Measurements from ENCODE around the gene CFAP206.
A peak's percentile ranks its signal among the peaks of the same experiment; 100 is the strongest.
"Not testable (repeated sequence)": the region's sequence is repeated elsewhere in the genome, so short reads cannot be mapped to it uniquely, and the experiment has no call there.

CFAP206 gene

GRCh38 chr6:87421576-87421975 is 13.8 kb downstream of the CFAP206 start:
- DNase-seq: no peak

DNA sequence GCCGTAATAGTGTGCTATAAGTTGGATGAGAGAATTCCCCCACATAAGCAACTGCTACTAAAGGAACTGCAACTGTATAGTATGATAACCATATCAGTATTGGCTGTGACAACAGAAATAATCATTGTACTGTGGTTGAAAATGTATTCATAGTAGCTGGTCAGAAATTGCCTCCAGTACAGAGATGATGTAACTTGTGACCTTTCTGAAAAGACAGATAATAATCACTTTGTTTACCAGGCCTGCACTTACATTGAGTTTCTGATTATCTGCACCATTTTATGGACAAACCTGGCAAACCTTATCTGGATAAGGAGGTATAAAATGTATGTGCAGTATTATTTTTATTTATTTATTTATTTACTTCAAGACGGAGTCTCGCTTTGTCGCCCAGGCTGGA is 19.0 kb downstream of the CFAP206 start:
- DNase-seq: no peak

GRCh38 chr6:87430499-87430898 is 22.7 kb downstream of the CFAP206 start:
- DNase-seq: no peak

GRCh38 chr6:87431263-87431662 is 23.5 kb downstream of the CFAP206 start:
- no peak for DNase-seq

DNA sequence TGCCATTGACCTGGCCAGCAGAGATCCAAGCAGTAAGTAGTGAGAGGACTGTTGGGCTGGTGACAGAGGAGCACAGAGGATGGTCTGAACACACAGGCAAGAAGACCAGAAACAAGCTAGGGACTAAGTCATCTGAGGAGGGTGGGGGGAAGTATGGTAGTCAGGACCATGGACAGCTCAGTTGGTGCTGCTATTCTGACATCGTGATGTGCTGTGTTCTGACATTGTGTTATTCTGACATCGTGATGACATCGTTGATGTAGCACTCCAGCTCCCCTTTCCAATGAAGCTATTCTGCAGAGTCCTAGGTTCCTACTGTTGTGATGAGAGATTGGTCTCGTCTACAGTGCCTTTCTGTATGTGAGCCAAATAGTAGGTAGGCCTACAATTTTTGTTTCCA is 28.7 kb downstream of the CFAP206 start:
- no peak for DNase-seq

DNA sequence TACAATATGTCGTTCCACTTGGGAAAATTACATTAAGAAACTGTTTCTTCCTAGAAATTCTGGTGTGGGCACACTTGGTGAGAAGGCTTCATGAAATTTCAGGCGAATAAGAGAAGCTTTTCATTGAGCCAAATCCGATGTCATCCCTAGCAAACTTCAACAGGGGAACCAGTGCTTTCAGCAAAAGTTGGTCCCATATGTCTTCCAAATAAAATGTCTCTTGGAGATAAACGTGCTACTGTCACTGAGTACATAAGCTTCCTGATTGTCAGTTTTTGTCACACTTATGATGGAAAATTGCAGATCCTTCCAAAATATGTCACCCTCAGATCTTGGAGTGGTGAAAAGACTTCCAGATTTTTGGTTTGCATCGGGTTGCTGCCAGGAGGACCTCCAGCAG is 33.9 kb downstream of the CFAP206 start:
- no peak for DNase-seq

DNA sequence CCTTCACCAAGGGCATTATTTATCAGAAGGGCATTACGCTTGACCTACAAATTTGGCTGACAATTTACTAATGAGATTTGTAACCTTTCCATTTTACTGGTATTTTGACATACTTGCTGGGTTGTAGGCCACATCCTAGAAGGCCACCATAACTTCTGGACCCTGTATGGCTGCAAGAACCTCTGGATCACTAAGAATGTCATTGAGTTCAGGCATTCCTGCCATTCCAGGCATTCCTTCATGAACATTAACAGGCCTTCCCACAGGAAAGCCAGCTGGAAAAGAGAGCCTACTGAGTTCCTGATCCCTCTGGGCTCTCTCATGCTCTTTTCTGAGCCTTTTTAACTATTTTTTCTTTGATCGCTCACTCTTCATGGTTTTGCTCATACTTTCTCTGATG is 36.6 kb downstream of the CFAP206 start:
- no peak for DNase-seq

GRCh38 chr6:87465051-87465450 is 57.3 kb downstream of the CFAP206 start:
- DNase-seq: no peak

DNA sequence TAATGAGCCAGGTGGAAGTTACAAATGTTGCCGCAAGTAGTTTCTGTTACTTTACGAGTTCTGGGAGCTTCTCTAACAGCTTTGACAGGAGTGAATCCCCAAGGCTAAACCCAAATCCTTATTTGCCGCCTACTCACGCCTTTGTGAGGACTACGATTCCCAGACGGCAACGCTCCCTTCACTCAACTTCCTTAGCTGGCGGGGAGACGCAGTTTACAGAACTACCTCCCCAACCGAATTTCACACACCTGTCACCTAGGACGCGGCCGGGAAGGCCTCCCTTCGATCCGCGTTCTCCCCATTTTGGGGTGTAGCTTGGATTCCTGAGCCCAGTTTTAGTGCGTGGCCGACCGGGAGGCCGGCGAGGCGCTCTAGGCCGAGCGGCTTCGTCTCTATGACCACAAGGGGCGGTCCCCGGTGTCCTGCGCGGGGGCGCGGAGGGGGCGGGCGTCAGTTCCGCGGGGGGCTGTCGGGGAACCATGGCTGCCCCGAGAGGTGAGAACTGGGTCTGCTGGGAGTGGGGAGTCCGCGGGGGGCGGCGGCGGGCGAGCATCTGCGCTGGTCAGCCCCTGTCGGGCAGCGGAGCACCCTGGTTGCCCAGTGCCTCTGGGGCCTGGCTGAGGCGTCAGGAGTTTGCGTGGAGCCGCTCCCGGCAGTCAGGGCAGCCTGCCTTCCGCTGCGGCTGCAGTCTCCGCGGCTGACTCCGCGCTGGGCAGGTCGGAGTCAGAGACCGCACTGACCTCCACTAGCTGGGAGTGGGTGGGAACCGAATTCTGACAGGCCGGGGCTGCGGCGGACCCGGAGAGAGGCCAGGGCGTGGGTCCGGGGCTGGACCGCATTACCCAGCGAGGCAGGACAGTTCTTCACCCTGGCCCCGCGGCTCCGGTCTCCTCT is 65.0 kb downstream of the CFAP206 start, which contains the start of gene SLC35A1:
SLC35A1 (plus strand) TSS at position 450 of the 894 bp plus-strand sequence; CDS start at position 480, 30 bp downstream.
- DNase-seq: peak; percentile 85

DNA sequence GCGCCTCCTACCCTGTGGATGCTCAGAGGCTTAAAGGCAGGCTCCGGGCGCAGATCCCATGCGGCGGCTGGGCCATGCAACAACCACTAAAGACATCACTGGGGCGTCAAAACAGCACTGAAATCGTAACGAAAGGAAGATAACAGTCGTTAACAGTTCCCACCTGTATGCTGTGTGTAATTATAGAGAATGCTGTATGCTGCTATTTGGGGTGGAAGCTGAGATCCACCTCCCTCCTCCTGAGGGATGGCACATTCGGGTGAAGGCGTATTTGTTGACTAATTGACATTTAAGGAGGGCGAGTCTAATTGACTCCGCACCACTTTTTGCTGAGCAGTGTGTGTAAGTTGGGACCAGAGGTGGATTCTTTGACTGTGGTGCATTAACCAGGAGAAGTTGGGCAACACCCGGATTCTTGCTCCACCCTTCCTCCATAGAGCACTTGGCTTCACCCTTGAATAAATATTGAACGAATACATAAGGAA is 65.7 kb downstream of the CFAP206 start:
- DNase-seq: no peak

- no peak for DNase-seq
Measured at GRCh38 chr6:87481931-87482330, 74.2 kb downstream of the CFAP206 start.

DNA sequence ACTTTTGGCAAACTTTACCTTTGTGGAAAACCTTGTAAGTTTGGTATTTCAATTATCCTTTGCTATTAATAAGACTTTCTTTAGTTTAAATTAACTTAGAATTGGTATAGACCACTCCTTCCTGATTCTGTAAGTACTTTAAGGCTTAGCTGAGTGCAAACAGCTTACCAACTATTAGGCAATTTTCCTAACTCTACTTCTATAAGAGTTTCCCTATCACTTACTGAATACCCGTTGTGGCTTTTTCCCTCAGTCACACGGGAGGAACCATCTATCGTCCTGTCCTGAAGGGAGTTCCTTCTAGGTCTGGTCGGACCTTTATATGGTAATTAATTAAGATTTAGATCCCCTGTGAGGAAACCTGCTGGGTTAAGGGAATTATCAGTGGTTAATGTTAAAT is 74.6 kb downstream of the CFAP206 start:
- DNase-seq: no peak

DNA sequence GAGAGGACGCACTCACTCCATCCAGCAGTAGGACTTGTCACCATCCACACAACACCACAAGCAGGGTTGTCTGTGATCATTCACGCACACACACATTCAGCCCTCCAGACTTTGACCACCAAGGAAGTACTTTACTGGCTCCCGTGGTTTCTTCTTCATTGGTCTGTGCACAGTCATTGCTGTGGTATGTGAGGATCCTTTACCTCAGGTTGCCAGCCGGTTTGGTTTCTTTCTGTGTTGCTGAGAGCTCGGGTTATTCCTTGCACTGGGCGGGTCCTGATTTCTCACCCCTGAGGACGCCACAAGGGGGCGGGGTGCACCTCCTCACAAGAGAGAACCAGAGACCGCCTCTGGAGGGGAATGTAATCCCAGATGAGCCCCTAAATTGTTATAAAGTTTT is 76.2 kb downstream of the CFAP206 start:
- no peak for DNase-seq

DNA sequence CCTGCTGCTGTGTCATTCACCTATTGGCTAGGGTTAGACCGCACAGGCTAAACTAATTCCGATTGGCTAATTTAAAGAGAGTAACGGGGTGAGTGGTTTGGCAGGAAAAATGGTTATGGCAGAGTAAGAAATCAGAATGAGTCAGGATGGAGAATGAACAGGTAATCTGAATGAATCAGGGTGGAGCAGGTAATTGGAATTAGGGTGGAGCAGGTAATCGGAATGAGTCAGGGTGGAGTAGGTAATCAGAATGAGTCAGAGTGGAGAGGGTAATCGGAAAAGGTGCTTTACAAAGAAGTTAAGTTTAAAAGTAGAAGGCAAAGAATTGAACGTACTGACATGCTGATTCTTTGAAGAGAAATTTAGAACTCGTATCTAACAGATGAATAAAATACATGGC is 76.7 kb downstream of the CFAP206 start:
- DNase-seq: no peak

DNA sequence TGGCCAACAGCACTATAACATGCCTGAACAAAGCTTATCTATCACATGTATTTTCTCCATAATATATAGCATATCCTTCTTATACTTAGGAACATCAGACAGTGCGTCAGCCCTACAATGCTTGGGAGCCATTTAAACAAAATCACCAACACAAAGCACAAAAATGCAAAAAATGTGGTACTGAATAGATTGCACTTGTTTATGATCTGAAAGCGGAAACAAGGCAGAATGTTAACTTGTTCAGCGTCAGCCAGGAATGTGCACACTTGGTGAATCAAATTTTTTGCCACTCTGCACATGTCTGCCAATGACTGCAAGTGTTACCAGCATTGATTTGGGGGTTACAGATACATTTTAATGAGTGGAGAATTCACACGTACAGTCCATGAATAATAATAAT is 79.8 kb downstream of the CFAP206 start:
- DNase-seq: no peak

- not testable (repeated sequence) for DNase-seq
Measured at GRCh38 chr6:87489326-87489725, 81.6 kb downstream of the CFAP206 start.

GRCh38 chr6:87494761-87495422 is 87.1 kb downstream of the CFAP206 start:
- DNase-seq: no peak

DNA sequence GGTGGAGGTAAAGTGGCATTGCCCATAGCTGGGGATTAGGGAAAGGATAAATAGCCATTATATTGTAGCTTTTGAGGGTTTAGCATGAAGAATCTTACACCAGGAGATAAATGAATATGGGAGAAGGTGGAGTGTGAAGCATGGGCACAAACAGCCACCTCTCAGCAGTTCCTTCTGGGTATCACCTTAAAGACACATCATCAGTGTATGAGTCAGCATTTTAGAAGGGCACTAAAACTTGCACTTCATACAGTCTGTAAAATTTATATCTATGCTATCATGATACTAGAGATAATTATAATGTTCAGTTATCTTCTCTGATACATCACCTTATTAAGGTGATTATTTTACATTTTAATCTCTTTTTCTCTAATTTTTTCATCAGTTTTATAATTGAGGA is 90.3 kb downstream of the CFAP206 start:
- no peak for DNase-seq

GRCh38 chr6:87501809-87502572 is 94.2 kb downstream of the CFAP206 start:
- no peak for DNase-seq

DNA sequence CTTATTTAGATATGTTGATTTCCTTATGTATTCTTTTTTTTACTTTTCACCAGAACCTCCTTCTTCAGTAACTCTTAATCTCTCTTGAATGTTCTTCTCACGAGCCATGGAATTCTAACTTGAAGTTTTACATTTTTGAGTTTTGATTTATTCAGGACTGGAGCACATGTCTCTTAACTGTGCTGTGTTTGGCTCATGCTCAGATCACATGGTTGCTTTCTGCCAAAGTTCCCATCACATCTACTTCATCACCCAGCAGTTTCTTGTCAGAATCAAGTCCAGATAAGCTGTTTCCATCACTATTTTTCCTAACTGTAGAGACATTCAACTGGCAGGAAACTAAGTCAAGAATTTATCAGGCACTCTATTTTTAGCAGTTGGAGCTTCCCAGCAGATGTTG is 96.7 kb downstream of the CFAP206 start:
- no peak for DNase-seq
